NCI-H460 (cell line): Measurements from ENCODE around the gene DLG2. TPM values are rescaled to one million over a fixed set of nuclear protein-coding genes. Genes with fewer than 3 reads are reported as not detected.
A peak's percentile ranks its signal among the peaks of the same experiment; 100 is the strongest.
"Not testable (repeated sequence)": the region's sequence is repeated elsewhere in the genome, so short reads cannot be mapped to it uniquely, and the experiment has no call there.

Experiments used
- DNase-seq: peaks from one replicate; pipeline ENCODE4 v3.0.0-alpha.2; 2016; ENCODE audit warnings: low read depth; ENCODE audit errors: extremely low read depth
- polyA plus RNA-seq: library from polyadenylated mRNA; depleted of rRNA; stranded (reverse); fragments of >200 nt; gene quantifications from 2 replicates; pipeline ENCODE4 v1.2.3, GENCODE V29; 2014; cell fraction: nucleus; rRNA removed
- total RNA-seq: library from RNA; depleted of rRNA; stranded (reverse); fragments of >200 nt; shearing (Covaris generic); gene quantifications from 2 replicates; pipeline ENCODE4 v1.2.3, GENCODE V29; 2014; rRNA removed

DLG2 gene
- 103 and 115 TPM in 2 replicates for total RNA-seq
- polyA plus RNA-seq: 37.9 and 62.7 TPM in 2 replicates

- no peak for DNase-seq
Observed at GRCh38 chr11:85627332-85627997, at the start of gene DLG2. TSS of gene DLG2 (minus strand) at chr11:85627344.

- no peak for DNase-seq
Observed at GRCh38 chr11:85673393-85673792, 46.2 kb upstream of the DLG2 start.

GRCh38 chr11:85672105-85672902, 45.2 kb upstream of the DLG2 start:
- DNase-seq: no peak

- not testable (repeated sequence) for DNase-seq
Observed at GRCh38 chr11:85670949-85671663, 44.0 kb upstream of the DLG2 start.

- no peak for DNase-seq
Observed at GRCh38 chr11:85668157-85668556, 41.0 kb upstream of the DLG2 start.

- no peak for DNase-seq
Observed at GRCh38 chr11:85666687-85667086, 39.5 kb upstream of the DLG2 start.

GRCh38 chr11:85665733-85666132, 38.6 kb upstream of the DLG2 start:
- DNase-seq: no peak

- DNase-seq: peak; percentile 90
Observed at GRCh38 chr11:85664615-85665481, 37.7 kb upstream of the DLG2 start, which contains the start of gene CREBZF. TSS of gene CREBZF (minus strand) at chr11:85665129. CDS start at chr11:85664875, 254 bp downstream.

GRCh38 chr11:85663753-85664614, 36.8 kb upstream of the DLG2 start:
- DNase-seq: peak; percentile 36

- DNase-seq: no peak
Observed at GRCh38 chr11:85663080-85663752, 36.1 kb upstream of the DLG2 start.

GRCh38 chr11:85661972-85662664, 35.0 kb upstream of the DLG2 start:
- DNase-seq: no peak

- DNase-seq: no peak
Observed at GRCh38 chr11:85658180-85658579, 31.0 kb upstream of the DLG2 start.

GRCh38 chr11:85656777-85657176, 29.6 kb upstream of the DLG2 start:
- no peak for DNase-seq

- not testable (repeated sequence) for DNase-seq
Observed at GRCh38 chr11:85654343-85654742, 27.2 kb upstream of the DLG2 start.

GRCh38 chr11:85652786-85653447, 25.8 kb upstream of the DLG2 start:
- DNase-seq: no peak

GRCh38 chr11:85651118-85651517, 24.0 kb upstream of the DLG2 start:
- no peak for DNase-seq

- DNase-seq: peak; percentile 73
Observed at GRCh38 chr11:85647604-85648299, 20.6 kb upstream of the DLG2 start, which contains the start of gene TMEM126A. TSS of gene TMEM126A (plus strand) at chr11:85647967. CDS start at chr11:85650256, 2,289 bp downstream.
